Measurements from ENCODE around the gene MEGF9. TPM values are rescaled to one million over a fixed set of nuclear protein-coding genes. Genes with fewer than 3 reads are reported as not detected.

The MEGF9 gene
- total RNA-seq, 1 experiment from 2014 or later = 8.3 TPM

- H3K79me2 ChIP-seq (ENCODE audit: insufficient read depth, low read length) = no peaks in the 10 kb centered on the region
- no peaks in the 10 kb centered on the region for H3K9me3 ChIP-seq (ENCODE audit: control insufficient read depth in 1 of 2, insufficient read depth in 1 of 2, low read depth in 1 of 2, low read length in 2 of 2)
- TF ChIP-seq, protein P1, sequence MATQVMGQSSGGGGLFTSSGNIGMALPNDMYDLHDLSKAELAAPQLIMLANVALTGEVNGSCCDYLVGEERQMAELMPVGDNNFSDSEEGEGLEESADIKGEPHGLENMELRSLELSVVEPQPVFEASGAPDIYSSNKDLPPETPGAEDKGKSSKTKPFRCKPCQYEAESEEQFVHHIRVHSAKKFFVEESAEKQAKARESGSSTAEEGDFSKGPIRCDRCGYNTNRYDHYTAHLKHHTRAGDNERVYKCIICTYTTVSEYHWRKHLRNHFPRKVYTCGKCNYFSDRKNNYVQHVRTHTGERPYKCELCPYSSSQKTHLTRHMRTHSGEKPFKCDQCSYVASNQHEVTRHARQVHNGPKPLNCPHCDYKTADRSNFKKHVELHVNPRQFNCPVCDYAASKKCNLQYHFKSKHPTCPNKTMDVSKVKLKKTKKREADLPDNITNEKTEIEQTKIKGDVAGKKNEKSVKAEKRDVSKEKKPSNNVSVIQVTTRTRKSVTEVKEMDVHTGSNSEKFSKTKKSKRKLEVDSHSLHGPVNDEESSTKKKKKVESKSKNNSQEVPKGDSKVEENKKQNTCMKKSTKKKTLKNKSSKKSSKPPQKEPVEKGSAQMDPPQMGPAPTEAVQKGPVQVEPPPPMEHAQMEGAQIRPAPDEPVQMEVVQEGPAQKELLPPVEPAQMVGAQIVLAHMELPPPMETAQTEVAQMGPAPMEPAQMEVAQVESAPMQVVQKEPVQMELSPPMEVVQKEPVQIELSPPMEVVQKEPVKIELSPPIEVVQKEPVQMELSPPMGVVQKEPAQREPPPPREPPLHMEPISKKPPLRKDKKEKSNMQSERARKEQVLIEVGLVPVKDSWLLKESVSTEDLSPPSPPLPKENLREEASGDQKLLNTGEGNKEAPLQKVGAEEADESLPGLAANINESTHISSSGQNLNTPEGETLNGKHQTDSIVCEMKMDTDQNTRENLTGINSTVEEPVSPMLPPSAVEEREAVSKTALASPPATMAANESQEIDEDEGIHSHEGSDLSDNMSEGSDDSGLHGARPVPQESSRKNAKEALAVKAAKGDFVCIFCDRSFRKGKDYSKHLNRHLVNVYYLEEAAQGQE (IDR thresholded peaks at IDR 0.05; ENCODE audit: low read depth) = no peak
- TF ChIP-seq ELF1 (IDR thresholded peaks at IDR 0.05; ENCODE audit: borderline replicate concordance, low read depth) = no peak
- no peak for TF ChIP-seq CBX3 (IDR thresholded peaks at IDR 0.05; ENCODE audit: low read depth)
- TF ChIP-seq ZFX (IDR thresholded peaks at IDR 0.05) = no peak
- no peak for TF ChIP-seq SP1 (IDR thresholded peaks at IDR 0.05; ENCODE audit: low read depth)
- no peak for TF ChIP-seq TCF7L2 (IDR thresholded peaks at IDR 0.05; ENCODE audit: borderline replicate concordance, extremely low read depth, insufficient read depth, insufficient read length)
- TF ChIP-seq CEBPB (IDR thresholded peaks at IDR 0.05; ENCODE audit: low read depth) = no peak
- no peak for TF ChIP-seq POLR2A (IDR thresholded peaks at IDR 0.05; ENCODE audit: borderline replicate concordance, extremely low read depth, insufficient read depth, insufficient read length)
- no peak for TF ChIP-seq SRF (IDR thresholded peaks at IDR 0.05; ENCODE audit: low read depth)
- no peak for TF ChIP-seq ZNF274 (IDR thresholded peaks at IDR 0.05; ENCODE audit: low read depth, low read length)
- TF ChIP-seq MAX (IDR thresholded peaks at IDR 0.05) = no peak
- no peak for TF ChIP-seq POLR2AphosphoS5 (IDR thresholded peaks at IDR 0.05; ENCODE audit: low read depth, low read length)
- TF ChIP-seq, protein P2, sequence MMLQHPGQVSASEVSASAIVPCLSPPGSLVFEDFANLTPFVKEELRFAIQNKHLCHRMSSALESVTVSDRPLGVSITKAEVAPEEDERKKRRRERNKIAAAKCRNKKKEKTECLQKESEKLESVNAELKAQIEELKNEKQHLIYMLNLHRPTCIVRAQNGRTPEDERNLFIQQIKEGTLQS (IDR thresholded peaks at IDR 0.05) = no peak
- TF ChIP-seq ZBTB33 (IDR thresholded peaks at IDR 0.05; ENCODE audit: extremely low read depth, insufficient replicate concordance, low read length) = no peak
- TF ChIP-seq RAD21 (IDR thresholded peaks at IDR 0.05; ENCODE audit: low read depth) = no peak
- TF ChIP-seq EZH2phosphoT487 (IDR thresholded peaks at IDR 0.05; ENCODE audit: borderline replicate concordance) = no peak
- no peak for TF ChIP-seq EGR1 (IDR thresholded peaks at IDR 0.05; ENCODE audit: low read depth)
- no peak for TF ChIP-seq SIN3A (IDR thresholded peaks at IDR 0.05; ENCODE audit: low read depth)
- H3K4me1 ChIP-seq (ENCODE audit: control insufficient read depth in 1 of 2, insufficient read depth in 2 of 2, low read length in 2 of 2) = peaks cover 5 to 6% of the 10 kb centered on the region in 2 experiments; a peak in 3 of 4 replicates
- H2AFZ ChIP-seq (ENCODE audit: low read depth, low read length, poor library complexity, severe bottlenecking) = no peak overlapping the region
- no peaks in the 10 kb centered on the region for H4K20me1 ChIP-seq (ENCODE audit: insufficient read depth)
- intact Hi-C loops (cut with micrococcal nuclease) = loop anchor here (10.0 kb wide), 1 partner anchor 433 kb away; the partner anchor contains the start of gene C5
- H3K9me2 ChIP-seq (ENCODE audit: insufficient read depth) = no peaks in the 10 kb centered on the region
- no peak overlapping the region for H3K4me3 ChIP-seq (replicated peaks in 1 of 2; ENCODE audit: low read depth in 1 of 2, low read length in 2 of 2)
- no peak for ATAC-seq
- no peak for DNase-seq (ENCODE audit: low read depth, low spot score)
- ChIA-PET POLR2A (no interaction called here), CTCF (no interaction called here), RAD21 (ENCODE audit: low non-redundant PET in 1 of 2, low total read pairs in 2 of 2, uncharacterized antibody in 2 of 2, unreplicated experiment in 2 of 2) (no interaction called here)
- BruUV-seq (replicated peaks) = no TSS peak
- no peaks in the 10 kb centered on the region for H3K36me3 ChIP-seq (ENCODE audit: control insufficient read depth in 1 of 2, insufficient read depth in 2 of 2, low read length in 2 of 2)
- no peak overlapping the region for H3K4me2 ChIP-seq (ENCODE audit: low read length)
- no peak overlapping the region for H3K27ac ChIP-seq (ENCODE audit: low read depth, low read length)
- H3K27me3 ChIP-seq (ENCODE audit: insufficient read depth, low read length) = no peaks in the 10 kb centered on the region
- H3K9ac ChIP-seq (ENCODE audit: low read length) = no peak overlapping the region
These were observed 92.3 kb downstream of the MEGF9 start for GRCh38 chr9:120621941-120622340.
